ENCODE results near the gene ST3GAL6. TPM values are rescaled to one million over a fixed set of nuclear protein-coding genes. Genes with fewer than 3 reads are reported as not detected.

ST3GAL6 gene
- total RNA-seq, 4 donors from 2014 or later: 7.4 to 14.5 (median 9.9) TPM

DNA sequence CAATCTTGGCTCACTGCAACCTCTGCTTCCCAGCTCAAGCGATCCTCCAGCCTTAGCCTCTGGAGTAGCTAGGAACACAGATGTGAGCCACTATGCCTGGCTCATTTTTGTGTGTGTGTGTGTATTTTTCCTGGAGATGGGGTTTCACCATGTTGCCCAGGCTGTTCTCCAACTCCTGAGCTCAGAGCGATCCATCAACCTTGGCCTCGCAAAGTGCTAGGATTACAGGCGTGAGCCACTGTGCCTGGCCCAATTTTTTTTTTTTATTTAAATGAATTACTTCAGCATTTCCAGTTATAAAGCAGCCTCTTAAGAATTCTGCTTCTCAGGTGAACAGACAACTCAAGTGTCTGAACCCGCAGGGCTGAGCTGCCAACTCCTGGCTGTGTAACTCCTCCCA, 20.1 kb upstream of the ST3GAL6 start:
- peak; percentile 34 to 36 for DNase-seq
- TF ChIP-seq, protein P1, sequence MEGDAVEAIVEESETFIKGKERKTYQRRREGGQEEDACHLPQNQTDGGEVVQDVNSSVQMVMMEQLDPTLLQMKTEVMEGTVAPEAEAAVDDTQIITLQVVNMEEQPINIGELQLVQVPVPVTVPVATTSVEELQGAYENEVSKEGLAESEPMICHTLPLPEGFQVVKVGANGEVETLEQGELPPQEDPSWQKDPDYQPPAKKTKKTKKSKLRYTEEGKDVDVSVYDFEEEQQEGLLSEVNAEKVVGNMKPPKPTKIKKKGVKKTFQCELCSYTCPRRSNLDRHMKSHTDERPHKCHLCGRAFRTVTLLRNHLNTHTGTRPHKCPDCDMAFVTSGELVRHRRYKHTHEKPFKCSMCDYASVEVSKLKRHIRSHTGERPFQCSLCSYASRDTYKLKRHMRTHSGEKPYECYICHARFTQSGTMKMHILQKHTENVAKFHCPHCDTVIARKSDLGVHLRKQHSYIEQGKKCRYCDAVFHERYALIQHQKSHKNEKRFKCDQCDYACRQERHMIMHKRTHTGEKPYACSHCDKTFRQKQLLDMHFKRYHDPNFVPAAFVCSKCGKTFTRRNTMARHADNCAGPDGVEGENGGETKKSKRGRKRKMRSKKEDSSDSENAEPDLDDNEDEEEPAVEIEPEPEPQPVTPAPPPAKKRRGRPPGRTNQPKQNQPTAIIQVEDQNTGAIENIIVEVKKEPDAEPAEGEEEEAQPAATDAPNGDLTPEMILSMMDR (IDR thresholded peaks at IDR 0.05): no peak
- TF ChIP-seq POLR2A (IDR thresholded peaks at IDR 0.05): no peak

DNA sequence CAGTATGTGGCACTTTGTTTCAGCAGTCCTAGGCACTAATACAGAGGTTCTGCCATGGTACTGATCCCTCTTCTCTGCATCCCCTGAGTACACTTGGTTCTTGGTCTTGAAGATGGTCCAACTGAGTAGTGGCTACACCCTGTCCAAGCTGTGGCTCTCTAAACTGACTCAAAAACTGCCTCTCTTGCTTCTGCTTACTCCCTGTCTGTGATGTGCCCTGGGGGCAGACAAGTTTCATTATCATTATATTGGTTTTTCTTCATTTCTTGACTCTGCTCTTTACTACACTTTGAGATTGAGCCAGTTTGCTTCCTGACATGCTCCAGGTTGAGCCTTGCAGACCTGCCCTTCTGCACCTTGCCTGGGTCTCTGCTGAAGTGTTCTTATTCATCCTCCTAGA, 18.9 kb upstream of the ST3GAL6 start:
- no peak for TF ChIP-seq POLR2A (IDR thresholded peaks at IDR 0.05)
- TF ChIP-seq, protein P1 (IDR thresholded peaks at IDR 0.05): no peak
- DNase-seq: no peak
- Histone ChIP-seq H3K4me3 (replicated peaks in 1 of 3) (no peak overlapping the region), H3K4me1 (peaks cover 3 to 4% of the 10 kb centered on the region in 2 donors), H3K36me3 (no peaks in the 10 kb centered on the region), H3K27me3 (no peaks in the 10 kb centered on the region), H3K27ac (no peak overlapping the region), H3K9me3 (no peaks in the 10 kb centered on the region)
- intact Hi-C loops (cut with DNase I): no loop called here

More for the DNA sequence above, 20.1 kb upstream of the ST3GAL6 start:
- Histone ChIP-seq H3K4me3 (replicated peaks in 1 of 3) (no peak overlapping the region), H3K36me3 (no peaks in the 10 kb centered on the region), H3K9me3 (no peaks in the 10 kb centered on the region), H3K27ac (no peak overlapping the region), H3K4me1 (peaks cover 3 to 4% of the 10 kb centered on the region in 2 donors), H3K27me3 (no peaks in the 10 kb centered on the region)
- WGBS, 2 donors: 61 to 62% methylated on average over 5 of the region's 5 CpGs
- intact Hi-C loops (cut with DNase I): no loop called here

DNA sequence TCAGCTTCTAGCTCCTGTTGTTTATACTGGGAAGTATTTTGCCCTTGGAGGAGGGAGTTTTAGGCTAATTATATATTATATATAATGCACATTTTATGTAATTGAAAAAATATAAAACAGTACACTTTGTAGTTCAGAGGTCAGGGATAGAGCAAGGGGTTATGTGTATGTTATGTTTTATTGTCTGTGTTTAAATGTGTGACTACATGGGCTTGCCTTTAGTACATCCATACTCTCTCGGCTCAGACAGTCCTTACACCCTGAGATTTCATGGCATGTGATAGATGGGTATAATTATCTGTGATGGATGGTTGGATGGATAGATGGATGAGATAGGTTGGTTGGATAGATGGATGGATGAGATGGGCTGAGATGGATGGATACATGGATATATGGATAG, 17.4 kb upstream of the ST3GAL6 start:
- H3K4me1 ChIP-seq: peaks cover 8% of the 10 kb centered on the region in 2 donors
- WGBS, 2 donors: 84 to 92% methylated on average over 1 of the region's 1 CpG
- DNase-seq: no peak

DNA sequence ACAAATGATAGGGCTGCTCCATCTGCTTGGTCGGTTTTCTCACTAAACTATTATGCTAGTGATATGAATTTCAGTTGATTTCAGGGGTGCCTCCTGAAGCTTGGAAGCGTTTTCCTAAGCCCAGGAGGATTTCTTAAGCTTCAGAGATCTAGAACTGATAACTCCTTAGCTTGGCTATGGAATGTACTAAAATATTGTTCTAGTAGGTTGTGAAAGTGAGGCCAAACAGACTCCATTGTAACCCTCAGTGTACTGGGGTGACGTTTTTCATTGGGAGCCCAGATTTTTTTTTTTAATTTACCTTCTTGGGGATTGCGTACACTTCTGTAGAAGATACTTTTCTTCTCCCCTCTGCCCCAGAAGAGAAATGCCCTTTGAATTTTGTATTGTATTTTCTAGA, 17.0 kb upstream of the ST3GAL6 start:
- Histone ChIP-seq H3K4me1 (peaks cover 8 to 9% of the 10 kb centered on the region in 2 donors), H3K36me3 (no peaks in the 10 kb centered on the region), H3K9me3 (no peaks in the 10 kb centered on the region), H3K27me3 (no peaks in the 10 kb centered on the region), H3K27ac (no peak overlapping the region), H3K4me3 (replicated peaks in 1 of 3) (no peak overlapping the region)
- TF ChIP-seq POLR2A (IDR thresholded peaks at IDR 0.05): no peak
- TF ChIP-seq, protein P1 (IDR thresholded peaks at IDR 0.05): no peak
- WGBS, 2 donors: 77 to 90% methylated on average over 4 of the region's 4 CpGs
- intact Hi-C loops (cut with DNase I): no loop called here
- DNase-seq: no peak

More for the DNA sequence above, 17.4 kb upstream of the ST3GAL6 start:
- intact Hi-C loops (cut with DNase I): no loop called here
- no peak overlapping the region for H3K4me3 ChIP-seq (replicated peaks in 1 of 3)
- no peaks in the 10 kb centered on the region for H3K36me3 ChIP-seq
- H3K27ac ChIP-seq: peak overlapping the region in 1 of 3 donors; percentile 24
- no peaks in the 10 kb centered on the region for H3K9me3 ChIP-seq
- TF ChIP-seq POLR2A (IDR thresholded peaks at IDR 0.05): no peak
- H3K27me3 ChIP-seq: no peaks in the 10 kb centered on the region

DNA sequence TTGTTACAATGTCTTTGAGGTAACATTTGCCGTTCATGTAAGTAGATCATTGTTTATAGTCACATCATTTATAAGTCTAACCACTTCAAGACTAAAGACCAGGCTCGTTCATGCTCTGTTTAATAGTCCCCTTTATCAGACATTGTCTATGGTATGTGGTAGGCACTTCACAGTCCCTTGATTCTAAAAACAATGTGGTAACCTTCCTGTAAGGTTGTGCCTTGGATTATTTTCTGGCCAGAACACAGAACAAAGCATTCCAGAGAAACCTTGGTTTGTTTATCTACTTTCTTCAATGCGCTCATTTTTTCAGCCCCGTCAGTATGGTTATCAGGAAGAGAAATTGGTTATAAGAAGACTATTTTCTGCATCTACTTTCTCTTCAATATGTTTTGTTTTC, 16.3 kb upstream of the ST3GAL6 start:
- Histone ChIP-seq H3K27ac (peak overlapping the region in 1 of 3 donors; percentile 8), H3K9me3 (no peaks in the 10 kb centered on the region), H3K4me1 (peaks cover 8 to 9% of the 10 kb centered on the region in 2 donors), H3K36me3 (no peaks in the 10 kb centered on the region), H3K4me3 (replicated peaks in 1 of 3) (no peak overlapping the region), H3K27me3 (no peaks in the 10 kb centered on the region)
- 45 to 52% methylated on average over 4 of the region's 4 CpGs for WGBS, 2 donors
- DNase-seq: no peak
- intact Hi-C loops (cut with DNase I): no loop called here
- TF ChIP-seq, protein P1 (IDR thresholded peaks at IDR 0.05): no peak
- TF ChIP-seq POLR2A (IDR thresholded peaks at IDR 0.05): no peak

Data from thyroid gland (tissue), 4 donors.